Inflammatory macrophage treated with lipopolysaccharide for 4 hours (primary cell): ENCODE results near the gene CD177.
"Not testable (repeated sequence)": the region's sequence is repeated elsewhere in the genome, so short reads cannot be mapped to it uniquely, and the experiment has no call there.

Experiments
- DNase-seq: peaks from one replicate; pipeline ENCODE4 v3.0.0-alpha.2; 2020

Gene CD177

DNA sequence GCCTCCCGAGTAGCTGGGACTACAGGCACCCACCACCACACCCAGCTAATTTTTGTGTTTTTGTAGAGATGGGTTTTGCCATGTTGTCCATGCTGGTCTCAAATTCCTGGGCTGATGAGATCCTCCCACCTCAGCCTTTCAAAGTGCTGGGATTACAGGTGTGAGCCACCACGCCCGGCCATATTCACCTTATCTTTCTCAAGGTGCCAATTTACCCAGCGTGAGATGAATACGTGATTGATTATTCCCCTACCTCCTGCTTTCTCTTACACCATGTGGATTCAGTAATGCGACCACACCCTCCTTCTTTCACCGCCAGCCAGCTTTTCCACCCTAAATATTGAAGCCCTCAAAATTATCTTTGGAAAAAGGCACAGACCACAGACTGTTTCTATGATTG is 29.8 kb downstream of the CD177 start:
- DNase-seq = not testable (repeated sequence)

DNA sequence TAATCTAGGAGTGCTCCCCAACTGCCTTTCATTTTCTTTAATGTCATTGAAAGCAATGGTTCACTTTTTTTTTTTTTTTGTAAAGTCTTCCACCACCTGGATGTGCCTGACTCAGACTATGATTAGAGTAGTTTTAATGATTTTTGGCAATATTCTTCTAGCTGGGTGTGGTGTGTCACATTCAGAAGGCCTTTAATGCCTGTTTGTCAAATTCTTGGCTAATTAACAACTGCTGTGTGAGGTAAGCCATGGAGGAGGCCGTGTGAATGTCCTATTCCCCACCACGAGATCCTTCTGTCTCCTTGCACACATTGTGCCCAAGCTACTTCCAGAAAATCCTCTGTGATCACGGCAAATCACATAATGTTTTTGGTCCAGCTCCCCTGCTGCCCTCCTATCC is 30.3 kb downstream of the CD177 start:
- not testable (repeated sequence) for DNase-seq

DNA sequence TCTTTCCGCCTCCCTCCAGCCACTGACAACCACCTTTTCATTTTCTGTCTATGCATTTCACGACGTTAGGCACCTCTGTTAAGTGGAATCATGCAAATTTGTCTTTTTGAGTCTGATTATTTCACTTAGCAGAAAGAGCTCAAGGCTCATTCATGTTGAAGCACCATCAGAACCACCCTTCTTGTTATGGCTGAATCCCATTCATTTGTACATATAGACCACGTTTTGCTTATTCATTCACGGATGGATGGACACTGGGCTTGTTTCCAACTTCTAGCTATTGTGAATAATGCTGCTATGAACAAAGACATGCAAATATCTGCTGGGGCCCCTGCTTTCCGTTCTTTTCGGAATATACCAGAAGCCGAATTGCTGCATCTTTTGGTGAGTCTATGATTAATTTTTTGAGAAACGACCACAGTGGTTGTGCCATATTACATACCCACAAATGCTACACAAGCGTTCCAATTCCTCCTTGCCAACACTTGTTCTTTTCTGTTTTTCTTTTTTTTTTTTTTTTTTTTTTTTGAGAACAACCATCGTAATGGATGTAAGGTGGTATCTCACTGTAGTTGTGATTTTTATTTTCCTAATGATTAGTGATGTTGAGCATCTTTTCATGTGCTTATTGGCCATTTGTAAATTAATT is 37.5 kb downstream of the CD177 start:
- DNase-seq = not testable (repeated sequence)

DNA sequence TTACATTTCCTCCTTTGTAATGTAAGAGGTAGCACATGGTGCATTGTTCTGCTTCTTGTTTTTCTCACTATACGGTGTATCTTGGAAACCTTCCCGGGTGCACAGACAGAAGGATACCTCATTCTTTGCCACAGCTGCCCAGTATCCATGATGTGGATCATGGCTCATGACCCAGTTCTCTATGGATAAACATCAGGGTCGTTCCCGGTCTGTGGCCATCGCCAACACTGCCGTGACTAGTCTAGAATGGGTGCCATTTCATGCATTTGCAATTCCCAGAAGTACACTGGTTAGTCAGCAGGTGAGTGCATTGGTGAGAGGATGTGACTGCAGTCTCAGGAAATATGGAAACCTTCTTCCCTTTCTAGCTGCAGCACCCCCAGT is 38.1 kb downstream of the CD177 start:
- DNase-seq = not testable (repeated sequence)

DNA sequence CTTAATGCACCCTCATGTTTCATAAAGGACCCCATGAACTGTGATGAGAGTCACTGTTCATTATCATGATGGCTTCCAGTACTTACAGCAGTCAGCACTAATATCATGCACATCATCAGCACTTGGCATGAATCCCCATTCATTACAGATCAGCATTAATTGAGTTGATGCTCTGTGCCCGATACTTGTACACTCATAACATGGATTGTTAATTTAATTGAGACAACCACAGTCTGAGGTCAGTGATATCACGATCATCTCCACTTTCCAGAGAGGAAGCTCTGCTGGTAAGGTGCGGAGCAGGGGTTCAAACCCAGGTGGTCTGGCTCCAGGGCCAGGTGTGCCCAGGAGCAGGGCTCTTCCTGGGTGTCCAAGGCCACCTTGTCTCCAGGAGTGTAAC is 40.0 kb downstream of the CD177 start:
- not testable (repeated sequence) for DNase-seq

DNA sequence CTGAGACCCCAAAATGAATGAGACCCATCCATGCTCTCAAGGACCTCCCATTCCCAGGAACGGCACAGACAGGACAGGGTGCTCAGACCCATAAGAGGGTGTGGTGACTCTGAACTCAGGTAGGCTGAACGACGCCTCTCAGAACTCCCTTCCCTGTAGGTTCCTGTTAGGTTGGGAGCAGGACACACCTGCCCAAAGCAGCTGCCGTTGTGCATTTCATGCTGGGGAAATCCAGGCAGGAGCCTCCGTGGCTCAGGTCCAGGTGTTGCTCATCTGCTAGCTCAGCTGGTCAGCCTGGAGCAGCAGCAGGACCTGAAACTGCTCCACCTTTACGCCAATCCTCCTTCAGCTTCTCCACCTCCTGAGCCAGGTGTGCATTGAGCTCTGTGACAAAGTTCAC is 42.1 kb downstream of the CD177 start:
- no peak for DNase-seq

DNA sequence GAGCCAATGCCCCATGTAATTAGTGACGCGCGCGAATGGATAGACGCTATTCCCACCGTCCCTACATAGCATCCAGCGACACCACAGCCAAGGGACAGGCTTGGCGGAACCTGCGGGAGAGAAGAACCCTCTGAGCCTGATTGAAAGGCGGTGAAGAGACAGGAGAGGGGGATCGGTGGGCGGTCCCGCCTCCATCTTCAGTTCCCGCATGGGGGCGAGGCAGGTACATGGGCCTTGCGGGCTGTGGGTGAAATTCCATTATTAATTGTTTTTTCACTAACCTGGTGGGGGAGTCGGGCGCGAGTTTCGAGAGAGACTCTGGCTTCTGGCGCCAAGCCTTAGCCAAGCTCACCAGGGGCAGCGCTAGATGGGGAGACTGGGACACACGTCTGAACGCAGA is 52.8 kb downstream of the CD177 start:
- no peak for DNase-seq

DNA sequence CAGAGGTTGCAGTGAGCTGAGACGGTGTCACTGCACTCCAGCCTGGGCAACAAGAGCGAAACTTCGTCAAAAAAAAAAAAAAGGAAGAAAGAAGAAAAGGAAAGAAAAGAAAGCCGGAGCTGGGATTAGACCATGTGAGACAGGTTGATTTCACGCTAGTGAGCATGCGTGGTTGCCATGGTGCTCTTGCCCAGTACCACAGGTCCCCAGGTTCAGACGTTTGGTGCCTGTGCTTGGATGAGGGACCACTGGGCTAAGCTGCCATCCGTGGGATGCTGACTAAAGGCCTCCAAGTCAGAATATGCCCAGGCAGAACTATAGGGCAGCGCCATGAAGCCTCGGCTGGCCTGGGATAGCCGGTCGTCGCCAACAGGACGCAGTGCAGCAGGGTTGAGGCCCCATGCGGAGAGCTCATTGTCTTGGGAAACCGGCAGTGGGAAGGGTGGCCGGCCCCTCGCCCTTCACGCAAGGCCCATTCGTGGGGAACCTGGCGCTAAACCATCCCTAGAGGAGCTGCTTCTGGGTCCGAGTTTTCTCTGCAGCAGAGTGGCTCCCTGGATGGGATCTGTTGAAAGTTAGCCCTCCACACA is 54.0 kb downstream of the CD177 start:
- no peak for DNase-seq

DNA sequence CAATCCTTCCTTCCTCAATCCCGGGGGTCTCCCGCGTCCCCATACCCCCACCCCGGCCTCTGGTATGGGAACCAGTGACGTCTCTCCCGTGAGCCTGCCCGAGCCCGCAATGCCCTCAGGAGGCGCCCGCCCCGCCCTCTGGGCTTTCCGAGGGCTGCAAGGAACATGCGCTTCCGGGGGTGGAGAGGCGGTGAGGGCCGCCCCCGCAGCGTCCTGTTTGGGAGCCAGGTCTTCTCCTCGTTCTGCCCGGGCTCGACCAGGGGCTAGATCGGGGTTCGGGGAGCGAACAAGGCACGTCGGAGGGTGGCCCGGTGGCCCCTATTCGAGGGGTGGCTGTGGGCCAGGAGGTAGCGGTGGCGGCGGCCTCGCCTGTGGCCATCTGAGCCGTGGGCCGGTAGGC is 54.6 kb downstream of the CD177 start:
- DNase-seq = no peak

DNA sequence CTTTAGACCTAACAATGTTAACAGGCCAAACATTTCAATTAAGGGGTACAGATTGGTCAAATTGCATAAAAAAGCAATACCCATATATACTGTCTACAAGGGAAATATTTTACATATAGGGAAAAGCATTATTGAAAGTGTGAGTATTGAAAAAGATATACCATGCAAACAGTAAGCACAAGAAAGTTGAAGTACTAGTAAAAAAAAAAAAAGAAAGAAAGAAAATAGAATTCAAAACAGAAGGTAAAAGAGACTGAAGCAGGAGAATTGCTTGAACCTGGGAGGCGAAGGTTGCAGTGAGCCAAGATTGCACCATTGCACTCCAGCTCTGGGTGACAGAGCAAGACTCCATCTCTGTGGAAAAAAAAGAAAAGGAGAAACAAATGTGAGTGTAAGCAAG is 55.9 kb downstream of the CD177 start:
- DNase-seq = no peak

DNA sequence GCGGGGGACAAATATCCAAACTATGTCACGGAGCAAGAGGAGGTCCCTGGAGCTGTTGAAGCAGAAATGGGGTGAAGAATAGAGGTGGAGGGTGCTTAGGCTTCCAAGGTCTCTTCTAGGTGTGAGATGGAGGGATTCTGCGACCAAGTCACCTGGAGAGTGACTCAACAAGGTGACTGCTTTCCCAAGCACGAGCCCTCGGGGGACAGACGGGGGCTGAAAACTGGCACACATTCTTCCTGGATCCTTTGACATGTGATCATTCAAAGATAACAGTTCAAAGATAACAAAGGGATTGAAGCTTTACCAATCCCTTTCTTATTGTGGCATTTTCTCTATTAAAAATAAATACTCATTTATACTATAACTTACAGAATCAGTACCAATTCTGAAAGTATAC is 59.0 kb downstream of the CD177 start:
- DNase-seq = no peak
